Astrocyte of the spinal cord (primary cell): ENCODE measurements around the gene SCNM1.
A peak's percentile ranks its signal among the peaks of the same experiment; 100 is the strongest.

ENCODE experiments used
- DNase-seq: peaks from one replicate; pipeline ENCODE4 v3.0.0; 2011; ENCODE audit warnings: low read depth, low spot score
- H3K4me3 ChIP-seq: 2 replicates; pipeline ENCODE4 v1.5.1; 2011; ENCODE audit warnings: low read depth, mild to moderate bottlenecking, low read length, moderate library complexity
- CTCF ChIP-seq: IDR thresholded peaks from 2 replicates; pipeline ENCODE4 v1.5.1; 2012; ENCODE audit warnings: low read depth, mild to moderate bottlenecking, low read length, inconsistent platforms
- in situ Hi-C: cut with HindIII; loops from 2 replicates; pipeline ENCODE4 v1.10.0; 2017; ENCODE audit warnings: low sequenced_read_pairs

SCNM1 gene

DNA sequence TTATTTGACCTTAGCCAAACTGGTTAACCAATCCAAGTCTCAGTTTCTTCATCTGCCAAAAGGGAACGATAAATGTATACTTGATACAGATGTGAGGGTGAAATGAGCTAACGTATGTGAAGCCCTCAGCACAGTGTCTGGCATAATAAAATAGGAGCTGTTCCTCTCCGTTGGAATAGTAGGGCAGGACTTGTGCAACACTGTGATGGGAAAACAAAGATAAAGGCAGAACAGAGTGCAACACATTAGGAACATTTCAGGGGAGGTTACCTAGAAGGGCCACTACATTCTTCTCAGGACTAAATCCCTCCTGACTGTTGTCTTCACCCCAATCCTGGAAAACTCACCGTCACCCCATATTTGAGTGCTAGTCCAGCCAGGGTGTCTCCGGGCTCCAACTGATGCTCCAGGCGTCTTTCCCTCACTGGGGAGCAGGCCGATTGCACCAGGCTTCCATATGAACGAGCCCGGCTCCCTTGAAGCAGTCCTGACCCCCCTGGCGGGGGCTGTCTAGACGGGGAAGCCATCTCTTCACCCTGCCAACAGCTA lies 1.1 kb upstream of the SCNM1 start:
- peak overlapping the region; percentile 92 for H3K4me3 ChIP-seq
- TF ChIP-seq CTCF, result no peak
- in situ Hi-C loops, result no loop called here
- no peak for DNase-seq

- in situ Hi-C loops, result no loop called here
- no peak for TF ChIP-seq CTCF
- DNase-seq, result peak; percentile 45
- H3K4me3 ChIP-seq, result peak overlapping the region; percentile 92
These were observed 635 bp upstream of the SCNM1 start for GRCh38 chr1:151165281-151165737.

GRCh38 chr1:151166505-151166956 lies 587 bp downstream of the SCNM1 start:
- H3K4me3 ChIP-seq, result peak overlapping the region; percentile 92
- in situ Hi-C loops, result no loop called here
- no peak for TF ChIP-seq CTCF
- DNase-seq, result peak; percentile 69

DNA sequence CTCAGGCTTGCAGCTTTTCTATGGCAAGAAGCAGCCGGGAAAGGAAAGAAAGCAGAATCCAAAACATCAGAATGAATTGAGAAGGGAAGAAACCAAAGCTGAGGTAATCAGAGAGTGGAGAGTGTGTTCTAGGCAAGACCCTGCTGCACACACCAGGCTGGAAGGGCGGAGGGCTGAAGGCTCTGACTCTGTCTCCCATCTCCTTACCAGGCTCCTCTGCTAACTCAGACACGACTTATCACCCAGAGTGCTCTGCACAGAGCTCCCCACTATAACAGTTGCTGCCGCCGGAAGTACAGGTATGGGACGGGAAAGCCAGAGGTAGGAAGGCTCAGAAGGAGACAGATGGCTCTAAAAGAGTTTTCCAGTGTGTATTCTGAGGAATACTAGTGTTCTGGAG lies 1.2 kb downstream of the SCNM1 start:
- DNase-seq, result no peak
- peak overlapping the region; percentile 92 for H3K4me3 ChIP-seq
- in situ Hi-C loops, result no loop called here
- no peak for TF ChIP-seq CTCF

DNA sequence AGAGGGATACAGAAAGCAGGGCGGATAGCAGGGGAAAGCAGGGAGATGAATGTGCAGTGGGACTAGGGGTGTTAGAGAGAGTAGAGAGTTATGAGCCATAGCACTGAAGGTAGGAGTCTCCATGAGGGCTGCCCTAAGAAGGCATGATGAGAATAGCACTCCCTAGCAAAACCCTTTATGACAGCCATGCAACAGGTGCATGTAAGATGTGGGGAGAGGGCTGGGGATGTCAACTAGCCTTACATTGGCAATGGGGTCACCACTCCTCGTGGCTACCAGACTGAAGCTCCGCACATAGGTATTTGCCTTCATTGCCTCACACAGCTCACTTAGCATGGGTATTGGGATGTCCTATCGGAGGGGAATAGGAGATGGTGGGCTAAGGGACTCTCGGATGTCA lies 5.2 kb downstream of the SCNM1 start:
- DNase-seq, result no peak
- H3K4me3 ChIP-seq, result no peak overlapping the region
- no peak for TF ChIP-seq CTCF
- in situ Hi-C loops, result no loop called here

DNA sequence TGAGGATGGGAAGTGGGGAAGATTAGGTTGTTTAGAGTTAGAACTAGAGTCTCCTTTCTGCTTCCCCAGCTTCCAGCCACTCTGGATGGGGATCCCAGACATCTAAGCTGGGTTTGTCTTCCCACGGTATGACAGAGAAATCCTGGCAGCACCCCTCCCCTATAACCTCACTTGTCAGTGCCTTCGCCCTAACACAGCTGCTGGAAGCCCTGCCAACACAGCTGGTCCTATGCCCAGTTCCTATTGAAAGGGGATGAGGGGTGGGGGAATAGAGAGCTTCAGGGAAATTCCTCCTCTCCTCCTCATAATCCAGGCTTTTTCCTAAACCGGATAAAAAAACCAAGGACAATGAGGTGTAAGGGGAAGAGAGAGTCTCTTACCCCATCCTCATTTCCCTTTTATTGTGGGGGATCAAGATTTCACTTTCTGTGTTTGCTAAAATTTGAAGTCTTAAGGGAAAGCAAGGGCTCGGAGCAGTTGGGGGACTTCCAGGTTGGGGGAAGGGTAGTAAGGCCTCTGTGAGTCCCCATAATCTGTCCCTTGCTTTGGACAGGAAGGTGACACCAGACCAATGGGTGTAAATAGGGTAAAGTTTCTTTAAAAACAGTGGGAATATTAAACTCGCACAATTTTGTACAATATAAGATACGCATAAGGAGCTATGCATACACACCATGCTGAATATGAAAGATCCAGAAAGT lies 9.2 kb downstream of the SCNM1 start:
- no peak for DNase-seq
- in situ Hi-C loops, result no loop called here
- H3K4me3 ChIP-seq, result no peak overlapping the region
- TF ChIP-seq CTCF, result no peak
